NT2/D1 (cell line): ENCODE measurements around the gene ZNF592.

Experiments used
- SUZ12 ChIP-seq: IDR thresholded peaks from 2 replicates; pipeline ENCODE4 v1.6.1; 2011; ENCODE audit not compliant: insufficient read length, insufficient read depth; ENCODE audit errors: extremely low read depth
- YY1 ChIP-seq: IDR thresholded peaks from 2 replicates; pipeline ENCODE4 v1.6.1; 2011; ENCODE audit not compliant: insufficient read length, insufficient read depth
- ZNF274 ChIP-seq: IDR thresholded peaks from 2 replicates; pipeline ENCODE4 v1.6.1; 2011; ENCODE audit warnings: mild to moderate bottlenecking, low read depth, low read length

- TF ChIP-seq ZNF274: no peak
- TF ChIP-seq YY1: no peak
- TF ChIP-seq SUZ12: no peak
Observed at GRCh38 chr15:84764585-84764984, 16.2 kb downstream of the ZNF592 start.
